PC-9 (cell line): ENCODE results near the gene MAB21L1.

Source experiments
- EZH2 ChIP-seq: fragments of 200-600 bp; sonication (generic); IDR thresholded peaks from 2 replicates; pipeline ENCODE4 v1.8.0; 2017; ENCODE audit warnings: antibody characterized with exemption, low read depth
- TF ChIP-seq, protein P1 (sequence below): fragments of 200-600 bp; sonication (generic); conservative IDR thresholded peaks from 2 replicates; pipeline ENCODE4 v1.6.1; 2017; ENCODE audit warnings: mixed run types, antibody characterized with exemption, mild to moderate bottlenecking, moderate library complexity

DNA sequence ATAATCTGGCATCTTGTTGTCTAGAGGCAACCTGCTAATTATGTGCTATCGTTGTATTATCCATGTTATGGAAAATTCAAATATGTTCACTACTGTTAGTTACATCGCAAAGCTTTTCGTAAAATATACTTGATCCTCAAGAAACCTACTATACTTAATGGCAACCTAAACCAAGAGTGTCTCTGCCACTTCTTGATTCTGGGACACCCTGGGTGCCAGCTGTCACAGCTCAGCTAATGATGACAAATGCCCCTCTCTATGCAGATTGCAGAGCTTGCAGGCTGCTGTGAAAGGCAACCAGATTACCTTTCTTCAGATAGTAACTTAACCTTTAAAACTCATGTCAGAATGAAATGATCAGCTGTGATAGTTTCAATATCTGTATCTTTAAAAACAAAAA is 8.9 kb upstream of the MAB21L1 start:
- TF ChIP-seq, protein P1, sequence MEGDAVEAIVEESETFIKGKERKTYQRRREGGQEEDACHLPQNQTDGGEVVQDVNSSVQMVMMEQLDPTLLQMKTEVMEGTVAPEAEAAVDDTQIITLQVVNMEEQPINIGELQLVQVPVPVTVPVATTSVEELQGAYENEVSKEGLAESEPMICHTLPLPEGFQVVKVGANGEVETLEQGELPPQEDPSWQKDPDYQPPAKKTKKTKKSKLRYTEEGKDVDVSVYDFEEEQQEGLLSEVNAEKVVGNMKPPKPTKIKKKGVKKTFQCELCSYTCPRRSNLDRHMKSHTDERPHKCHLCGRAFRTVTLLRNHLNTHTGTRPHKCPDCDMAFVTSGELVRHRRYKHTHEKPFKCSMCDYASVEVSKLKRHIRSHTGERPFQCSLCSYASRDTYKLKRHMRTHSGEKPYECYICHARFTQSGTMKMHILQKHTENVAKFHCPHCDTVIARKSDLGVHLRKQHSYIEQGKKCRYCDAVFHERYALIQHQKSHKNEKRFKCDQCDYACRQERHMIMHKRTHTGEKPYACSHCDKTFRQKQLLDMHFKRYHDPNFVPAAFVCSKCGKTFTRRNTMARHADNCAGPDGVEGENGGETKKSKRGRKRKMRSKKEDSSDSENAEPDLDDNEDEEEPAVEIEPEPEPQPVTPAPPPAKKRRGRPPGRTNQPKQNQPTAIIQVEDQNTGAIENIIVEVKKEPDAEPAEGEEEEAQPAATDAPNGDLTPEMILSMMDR, result no peak
- no peak for TF ChIP-seq EZH2
